K562 (cell line): ENCODE results near the gene ACSS2. TPM values are rescaled to one million over a fixed set of nuclear protein-coding genes. Genes with fewer than 3 reads are reported as not detected.

ENCODE experiments used
- ATAC-seq: fragments of 200-7000 bp; cut with Tn5 transposase; 3 replicates; pipeline ENCODE4 v1.9.1; 2020; ENCODE audit warnings: moderate library complexity
- BruUV-seq: library from RNA; stranded (reverse); fragments of 400-500 nt; replicated peaks from 2 replicates; lab custom pipeline; 2021; lab: Mats Ljungman, UMichigan
- CTCF ChIA-PET: fragments of 300-600 bp; formaldehyde crosslinking; extraction: SDS; loops from one replicate; lab custom pipeline; 2021; ENCODE audit warnings: low intra/inter-chr PET ratio; lab: Yijun Ruan, JAX
- POLR2A ChIA-PET: fragments of 300-600, 350-650 bp; sonication (Branson Sonifier 250); formaldehyde crosslinking; extraction: SDS; loops from one replicate; lab custom pipeline; 2021; ENCODE audit warnings: antibody characterized with exemption, inconsistent platforms; lab: Yijun Ruan, JAX
- DNase-seq, 4 experiments: peaks; one replicate each; pipeline versions ENCODE4 v3.0.0 to v3.0.0-alpha.2; 2011 to 2018; ENCODE audit warnings: low spot score in 3 of 4, mixed read lengths in 3 of 4; ENCODE audit errors: extremely low read depth in 1 of 4
- FAIRE-seq: peaks from 2 replicates; lab custom pipeline; 2011; peaks lifted over from hg19 to GRCh38; lab: Jason Lieb, UNC
- H2AFZ ChIP-seq: 2 replicates; pipeline ENCODE4 v1.6.0; 2011; ENCODE audit warnings: low read depth, low read length, control low read depth, inconsistent platforms
- H3K27ac ChIP-seq: fragments of 200-600 bp; 3 replicates; pipeline ENCODE4 v1.8.0; 2011; ENCODE audit warnings: low read depth, mild to moderate bottlenecking, control low read depth, inconsistent platforms, low read length, moderate library complexity, mixed read lengths; ENCODE audit errors: extremely low read depth
- H3K27me3 ChIP-seq, 2 experiments: fragments of 300-600 bp in 1 of 2; 2 replicates in 1 of 2; 3 replicates in 1 of 2; pipeline versions ENCODE4 v1.6.0 to v1.8.0; 2011; ENCODE audit warnings: inconsistent platforms in 2 of 2, low read length in 2 of 2, mild to moderate bottlenecking in 1 of 2, mixed read lengths in 1 of 2, moderate library complexity in 1 of 2; ENCODE audit not compliant: control insufficient read depth in 2 of 2, insufficient read depth in 2 of 2
- H3K36me3 ChIP-seq: fragments of 300-600 bp; 3 replicates; pipeline ENCODE4 v1.8.0; 2011; ENCODE audit warnings: mild to moderate bottlenecking, low read length, inconsistent platforms; ENCODE audit not compliant: control insufficient read depth, insufficient read depth
- H3K4me1 ChIP-seq, 2 experiments: fragments of 200-600 bp in 1 of 2; replicated peaks in 1 of 2; 2 replicates in 1 of 2; 3 replicates in 1 of 2; pipeline versions ENCODE4 v1.5.1 to v1.8.0; 2011; ENCODE audit warnings: inconsistent platforms in 2 of 2, low read length in 2 of 2, mild to moderate bottlenecking in 1 of 2, mixed read lengths in 1 of 2, moderate library complexity in 1 of 2; ENCODE audit not compliant: control insufficient read depth in 2 of 2, insufficient read depth in 2 of 2
- H3K4me2 ChIP-seq: 2 replicates; pipeline ENCODE4 v1.6.1; 2011; ENCODE audit warnings: low read length, control low read depth, inconsistent platforms, mixed read lengths; ENCODE audit not compliant: insufficient read depth
- H3K4me3 ChIP-seq: fragments of 200-600 bp; sonication (generic), shearing (Covaris generic); 2 replicates; pipeline ENCODE4 v1.5.1; 2016; ENCODE audit warnings: control low read depth, inconsistent platforms
- H3K79me2 ChIP-seq: fragments of 200-600 bp; 3 replicates; pipeline ENCODE4 v1.8.0; 2011; ENCODE audit warnings: low read length, inconsistent platforms; ENCODE audit not compliant: control insufficient read depth, insufficient read depth
- H3K9ac ChIP-seq, 2 experiments: 2 replicates each; pipeline versions ENCODE4 v1.6.0 to v1.6.1; 2011; ENCODE audit warnings: low read depth in 2 of 2, low read length in 2 of 2, control low read depth in 1 of 2, inconsistent platforms in 1 of 2, mild to moderate bottlenecking in 1 of 2, mixed read lengths in 1 of 2; ENCODE audit not compliant: insufficient read depth in 1 of 2
- H3K9me1 ChIP-seq: one replicate; pipeline ENCODE4 v1.6.0; 2011; ENCODE audit warnings: inconsistent platforms, mild to moderate bottlenecking, low read length, moderate library complexity; ENCODE audit not compliant: control insufficient read depth, insufficient read depth
- H3K9me3 ChIP-seq: replicated peaks from 2 replicates; pipeline ENCODE4 v1.5.1; 2011; ENCODE audit warnings: low read depth, low read length, inconsistent platforms; ENCODE audit not compliant: control insufficient read depth, insufficient read depth
- H4K20me1 ChIP-seq: replicated peaks from 2 replicates; pipeline ENCODE4 v1.6.1; 2011; ENCODE audit warnings: low read length, inconsistent platforms, mixed read lengths; ENCODE audit not compliant: control insufficient read depth, insufficient read depth
- CHD4 ChIP-seq: fragments of 200-600 bp; sonication (generic); IDR thresholded peaks from 3 replicates; pipeline ENCODE4 v1.6.1; 2012; ENCODE audit warnings: low read depth, mild to moderate bottlenecking, mixed read lengths, low read length, inconsistent platforms; ENCODE audit not compliant: insufficient read depth, insufficient replicate concordance, poor library complexity, severe bottlenecking
- FOXM1 ChIP-seq, 2 experiments: fragments of 450-650 bp in 1 of 2; sonication (generic) in 1 of 2; formaldehyde crosslinking in 1 of 2; IDR thresholded peaks; 2 replicates each; pipeline versions ENCODE4 v1.6.1 to v1.9.0; 2017 to 2022; ENCODE audit warnings: low read depth in 2 of 2, mild to moderate bottlenecking in 2 of 2, missing genetic modification reagents in 1 of 2, moderate library complexity in 1 of 2
- PRPF4 ChIP-seq: fragments of 200-400 bp; formaldehyde crosslinking; IDR thresholded peaks from one replicate; pipeline ENCODE4 v1.6.1; 2017; ENCODE audit warnings: low read length, low read depth, mild to moderate bottlenecking; ENCODE audit not compliant: insufficient read depth, poor library complexity, severe bottlenecking
- STAG1 ChIP-seq: sonication (generic); formaldehyde crosslinking; IDR thresholded peaks from 2 replicates; pipeline ENCODE4 v1.5.0; 2020; ENCODE audit warnings: missing genetic modification reagents, borderline replicate concordance
- WHSC1 ChIP-seq: IDR thresholded peaks from one replicate; pipeline ENCODE4 v1.6.1; 2012; ENCODE audit warnings: low read length, control low read depth, inconsistent platforms
- ZNF347 ChIP-seq: fragments of 450-650 bp; formaldehyde crosslinking; IDR thresholded peaks from 2 replicates; pipeline ENCODE4 v1.4.0; 2020; ENCODE audit warnings: low read depth, mild to moderate bottlenecking, moderate library complexity
- WGBS: fragments of 100-300 bp; shearing (Covaris generic); methylation state at CpG from one replicate; pipeline ENCODE4 v1.1.6; 2016; ENCODE audit warnings: low coverage, mixed read lengths; ENCODE audit not compliant: insufficient coverage; ENCODE audit errors: missing lambda C conversion rate; 5-methylcytosine and 5-hydroxymethylcytosine counted together
- in situ Hi-C: fragments of 300-500 bp; cut with MboI; formaldehyde crosslinking; loops from 4 replicates; pipeline ENCODE4 v1.15.0; 2018; ENCODE audit warnings: inconsistent platforms, mixed read lengths
- intact Hi-C: fragments of 100-400 bp; cut with micrococcal nuclease; formaldehyde crosslinking; loops from 2 replicates; pipeline ENCODE4 v1.14.2; 2022
- polyA plus RNA-seq, 8 experiments: library from polyadenylated mRNA; depleted of rRNA in 4 of 8; stranded (reverse) in 5 of 8; unstranded in 3 of 8; fragments of >200 nt; fragmentation: Nextera tagmentation in 2 of 8; fragmentation: Illumina TruSeq in 1 of 8; extraction: Ambion mirVana in 2 of 8; extraction: Trizol in 1 of 8; gene quantifications; 2 replicates each; pipeline versions ENCODE4 v1.2.1 to v1.2.3, GENCODE V29; 2011 to 2014; ENCODE audit warnings: inconsistent platforms in 1 of 8, missing spikeins in 1 of 8
- total RNA-seq, 7 experiments: library from RNA; depleted of rRNA in 6 of 7; stranded (reverse); fragments of >200 nt in 6 of 7; fragmentation: Illumina TruSeq in 2 of 7; extraction: Trizol in 2 of 7; gene quantifications; 2 replicates each; pipeline versions ENCODE4 v1.2.1 to v1.2.3, GENCODE V29; 2011 to 2021; ENCODE audit warnings: low replicate concordance in 1 of 7
- TF ChIP-seq, protein P1 (sequence below): fragments of 250-450 bp; sonication (Bioruptor Pico); IDR thresholded peaks from 2 replicates; pipeline ENCODE4 v1.4.0; 2020; ENCODE audit warnings: borderline replicate concordance

ACSS2 gene
- total and polyA plus RNA-seq, 9 of the 15 experiments (the other 6 are each of a cell fraction or from before 2014, with no cell fraction given) = 21.9 to 246 (median 66.2) TPM

DNA sequence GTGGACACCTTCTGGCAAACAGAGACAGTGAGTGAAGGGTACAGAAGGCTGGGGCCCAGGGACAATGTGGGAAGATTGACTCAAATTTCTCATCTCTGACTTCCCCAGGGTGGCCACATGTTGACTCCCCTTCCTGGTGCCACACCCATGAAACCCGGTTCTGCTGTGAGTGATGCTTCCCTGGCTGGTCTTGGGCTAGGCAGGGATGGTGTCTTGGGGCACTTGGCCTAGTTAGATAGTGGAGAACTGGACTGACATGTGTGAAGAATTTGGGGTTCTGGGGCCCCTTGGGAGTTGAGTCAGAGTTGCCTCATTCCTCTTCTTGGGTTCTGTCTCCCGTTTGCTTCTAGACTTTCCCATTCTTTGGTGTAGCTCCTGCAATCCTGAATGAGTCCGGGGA lies 45.0 kb downstream of the ACSS2 start:
- ChIA-PET POLR2A (interaction anchor here (1.0 kb wide), 1 partner anchor 33 kb away, joined by 3 read pairs; no protein-coding TSS in a partner anchor), CTCF (no interaction called here)
- H4K20me1 ChIP-seq = no peaks in the 10 kb centered on the region
- TF ChIP-seq STAG1 (no peak), ZNF347 (no peak), FOXM1 (IDR thresholded peaks at IDR 0.05; ENCODE audit: low read depth) (no peak), FOXM1 (CRISPR knock-in tag; IDR thresholded peaks at IDR 0.05; ENCODE audit: low read depth) (no peak), PRPF4 (no peak), WHSC1 (no peak), CHD4 (no peak)
- TF ChIP-seq, protein P1, sequence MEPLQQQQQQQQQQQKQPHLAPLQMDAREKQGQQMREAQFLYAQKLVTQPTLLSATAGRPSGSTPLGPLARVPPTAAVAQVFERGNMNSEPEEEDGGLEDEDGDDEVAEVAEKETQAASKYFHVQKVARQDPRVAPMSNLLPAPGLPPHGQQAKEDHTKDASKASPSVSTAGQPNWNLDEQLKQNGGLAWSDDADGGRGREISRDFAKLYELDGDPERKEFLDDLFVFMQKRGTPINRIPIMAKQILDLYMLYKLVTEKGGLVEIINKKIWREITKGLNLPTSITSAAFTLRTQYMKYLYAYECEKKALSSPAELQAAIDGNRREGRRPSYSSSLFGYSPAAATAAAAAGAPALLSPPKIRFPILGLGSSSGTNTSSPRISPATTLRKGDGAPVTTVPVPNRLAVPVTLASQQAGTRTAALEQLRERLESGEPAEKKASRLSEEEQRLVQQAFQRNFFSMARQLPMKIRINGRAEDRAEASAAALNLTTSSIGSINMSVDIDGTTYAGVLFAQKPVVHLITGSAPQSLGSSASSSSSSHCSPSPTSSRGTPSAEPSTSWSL (CRISPR knock-in tag) = no peak
- H3K36me3 ChIP-seq = peaks cover 91% of the 10 kb centered on the region
- no peaks in the 10 kb centered on the region; a peak in 1 of 5 replicates for H3K4me1 ChIP-seq
- intact Hi-C loops (no loop called here), in situ Hi-C loops (no loop called here)
- H3K79me2 ChIP-seq = no peaks in the 10 kb centered on the region
- peaks cover 7% of the 10 kb centered on the region for H3K9me3 ChIP-seq
- WGBS = 58% methylated on average over 3 of the region's 3 CpGs
- no peak for FAIRE-seq
- DNase-seq = no peak
- no peak overlapping the region for H3K9ac ChIP-seq
- no peaks in the 10 kb centered on the region for H3K9me1 ChIP-seq
- no peak for ATAC-seq
- no peaks in the 10 kb centered on the region for H3K27me3 ChIP-seq
- H2AFZ ChIP-seq = no peak overlapping the region
- H3K27ac ChIP-seq = no peak overlapping the region
- no TSS peak for BruUV-seq
- H3K4me2 ChIP-seq = no peak overlapping the region
- no peak overlapping the region for H3K4me3 ChIP-seq
